ENCODE measurements around the gene CENPA.
"Not testable (repeated sequence)": the region's sequence is repeated elsewhere in the genome, so short reads cannot be mapped to it uniquely, and the experiment has no call there.

Gene CENPA

DNA sequence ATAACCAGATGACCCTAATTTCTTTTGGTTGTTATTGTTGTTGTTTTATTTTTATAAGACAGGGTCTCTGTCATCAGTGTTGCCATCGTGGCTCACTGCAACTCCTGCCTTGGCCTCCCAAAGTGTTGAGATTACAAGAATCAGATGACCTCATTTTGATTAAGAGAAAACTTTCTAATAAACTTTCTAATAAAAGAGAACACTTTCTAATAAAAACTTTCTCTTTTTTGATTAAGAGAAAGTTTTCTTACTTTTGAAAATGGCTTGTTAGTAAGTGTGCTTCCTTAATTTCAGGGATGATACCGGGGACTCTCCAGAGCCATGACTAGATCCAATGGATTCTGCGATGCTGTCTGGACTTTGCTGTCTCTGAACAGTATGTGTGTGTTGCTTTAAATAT, 7.7 kb downstream of the CENPA start:
- no peak for DNase-seq

- not testable (repeated sequence) for DNase-seq
Observed at GRCh38 chr2:26795135-26795534, 9.3 kb downstream of the CENPA start.

DNA sequence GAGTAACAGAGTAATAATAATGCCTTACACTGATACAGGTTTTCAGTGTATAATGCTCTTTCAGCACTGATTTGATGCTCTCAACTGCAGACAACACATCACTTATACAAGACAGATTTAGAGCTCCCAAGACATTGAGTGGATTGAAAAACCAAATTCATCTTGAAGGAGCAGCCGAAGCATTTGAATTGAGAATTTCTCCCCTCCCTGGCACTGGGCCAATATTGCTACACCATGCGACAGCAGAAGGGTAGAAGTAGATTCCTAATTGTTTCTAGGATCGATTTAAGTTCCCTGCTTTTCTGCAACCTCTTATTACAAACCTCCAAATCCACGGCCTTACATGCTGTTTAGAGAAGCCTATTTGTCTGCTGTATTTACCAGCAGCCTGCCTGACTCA, 15.5 kb downstream of the CENPA start:
- no peak for DNase-seq

DNA sequence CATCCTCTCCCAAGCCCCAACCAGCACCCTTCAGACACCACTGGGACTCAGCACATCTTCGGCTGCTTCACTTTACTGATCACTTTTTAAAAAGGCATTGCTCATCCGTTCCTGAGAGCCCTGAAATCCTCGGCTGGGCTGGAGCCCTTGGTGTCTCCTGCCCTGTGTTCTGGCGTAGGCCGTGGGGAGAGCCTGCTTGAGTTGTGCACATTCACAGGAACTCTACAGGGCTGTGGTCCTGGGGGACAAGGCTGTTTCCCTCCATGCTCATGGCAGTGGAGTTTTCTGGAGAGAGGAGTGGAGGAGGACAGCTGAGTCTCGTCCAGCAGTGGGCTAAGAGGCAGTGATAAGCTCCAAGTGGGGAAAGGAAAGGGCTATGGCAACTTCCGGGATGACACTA, 15.9 kb downstream of the CENPA start:
- no peak for DNase-seq

DNA sequence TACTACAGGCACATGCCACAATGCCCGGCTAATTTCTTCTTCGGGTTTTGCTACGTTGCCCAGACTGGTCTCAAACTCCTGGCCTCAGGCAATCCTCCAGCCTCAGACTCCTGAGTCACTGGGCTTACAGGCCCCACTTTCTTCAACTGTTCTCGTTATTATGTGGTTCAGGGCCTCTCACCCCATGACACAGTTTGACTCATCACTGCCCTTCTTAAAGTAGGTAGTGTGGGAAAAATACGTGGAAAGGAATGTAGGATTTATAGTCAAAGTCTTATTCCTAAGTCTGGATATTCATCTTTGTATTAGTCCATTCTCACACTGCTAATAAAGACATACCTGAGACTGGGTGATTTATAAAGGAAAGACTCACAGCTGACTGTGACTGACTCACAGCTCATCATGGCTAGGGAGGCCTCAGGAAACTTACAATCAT, 19.4 kb downstream of the CENPA start:
- no peak for DNase-seq

DNA sequence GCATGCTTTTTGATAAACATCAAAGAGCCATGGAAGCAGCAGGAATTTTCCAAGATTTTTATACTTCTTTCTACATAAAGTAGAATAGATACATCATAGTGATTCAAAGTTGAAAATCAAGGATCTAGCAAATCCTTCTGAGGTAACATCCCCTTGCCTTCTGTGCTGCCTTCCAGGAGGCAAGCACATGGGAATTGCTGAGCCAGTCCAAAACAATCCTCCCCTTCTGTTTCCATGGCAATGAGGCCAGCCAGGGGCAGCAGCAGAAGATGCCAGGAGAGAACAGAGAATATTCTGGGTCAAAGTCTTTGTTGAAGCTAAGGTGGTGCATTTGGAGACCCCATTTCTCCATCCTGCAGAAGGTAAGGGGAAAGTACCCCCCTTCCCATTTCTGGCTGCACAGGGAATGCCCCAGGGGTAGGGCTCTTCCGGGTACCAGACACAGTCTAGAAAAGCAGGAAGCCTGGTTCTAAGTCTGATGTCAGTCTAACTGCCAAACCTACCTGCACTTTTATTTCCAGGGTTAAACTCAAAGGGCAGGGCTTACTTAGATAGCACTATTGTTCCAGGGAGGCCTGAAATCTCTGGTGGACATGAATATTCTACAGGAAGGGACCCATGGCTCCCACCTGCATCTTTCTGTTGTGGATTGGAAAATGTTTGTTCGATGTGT, 22.1 kb downstream of the CENPA start:
- no peak for DNase-seq

GRCh38 chr2:26809211-26809610, 23.4 kb downstream of the CENPA start:
- no peak for DNase-seq

- no peak for DNase-seq
Observed at GRCh38 chr2:26809876-26810577, 24.2 kb downstream of the CENPA start.

- no peak for DNase-seq
Observed at GRCh38 chr2:26811261-26811660, 25.4 kb downstream of the CENPA start.

- DNase-seq = no peak
Observed at GRCh38 chr2:26811791-26812694, 26.2 kb downstream of the CENPA start.

- DNase-seq = no peak
Observed at GRCh38 chr2:26812731-26813130, 26.9 kb downstream of the CENPA start.

- DNase-seq = not testable (repeated sequence)
Observed at GRCh38 chr2:26814072-26814765, 28.4 kb downstream of the CENPA start.

DNA sequence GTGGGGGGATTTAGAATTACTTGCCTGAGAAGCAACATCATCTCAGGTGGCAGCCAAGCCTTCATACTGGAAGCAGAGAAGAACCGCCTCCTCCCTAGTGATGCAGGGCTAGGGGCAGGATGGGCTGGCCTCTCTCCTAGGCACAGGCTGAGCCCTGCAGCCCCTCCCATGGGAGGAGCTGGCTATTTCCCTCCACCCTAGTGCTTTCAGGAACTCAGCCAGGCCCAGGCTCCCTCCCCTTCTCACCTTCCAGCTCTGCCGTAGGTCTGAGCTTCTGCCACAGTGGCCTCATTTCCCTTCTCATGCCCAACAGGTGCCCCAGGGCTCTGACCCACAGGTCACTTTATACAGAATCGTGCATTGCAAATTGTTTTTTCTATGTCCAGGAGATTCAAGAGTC, 31.0 kb downstream of the CENPA start:
- no peak for DNase-seq

GRCh38 chr2:26818255-26818654, 32.4 kb downstream of the CENPA start:
- DNase-seq = no peak

GRCh38 chr2:26818972-26819371, 33.1 kb downstream of the CENPA start:
- DNase-seq = no peak

DNA sequence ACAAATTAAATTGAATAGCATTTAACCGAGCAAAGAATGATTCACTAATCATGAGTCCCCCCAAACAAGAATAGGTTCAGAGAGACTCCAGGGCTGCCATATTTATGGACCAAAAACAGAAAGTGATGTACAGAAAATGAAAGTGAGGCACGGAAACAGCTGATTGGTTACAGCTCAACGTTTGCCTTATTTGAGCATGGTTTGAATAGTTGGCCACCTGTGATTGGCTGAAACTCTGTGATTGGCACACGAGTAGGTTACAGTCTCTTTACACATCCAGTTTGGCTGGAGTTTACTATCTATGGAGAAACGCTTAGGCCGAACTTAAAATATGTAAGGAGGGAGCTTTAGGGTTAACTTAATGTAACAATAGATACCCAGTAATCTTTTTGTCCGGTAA, 35.1 kb downstream of the CENPA start:
- no peak for DNase-seq

DNA sequence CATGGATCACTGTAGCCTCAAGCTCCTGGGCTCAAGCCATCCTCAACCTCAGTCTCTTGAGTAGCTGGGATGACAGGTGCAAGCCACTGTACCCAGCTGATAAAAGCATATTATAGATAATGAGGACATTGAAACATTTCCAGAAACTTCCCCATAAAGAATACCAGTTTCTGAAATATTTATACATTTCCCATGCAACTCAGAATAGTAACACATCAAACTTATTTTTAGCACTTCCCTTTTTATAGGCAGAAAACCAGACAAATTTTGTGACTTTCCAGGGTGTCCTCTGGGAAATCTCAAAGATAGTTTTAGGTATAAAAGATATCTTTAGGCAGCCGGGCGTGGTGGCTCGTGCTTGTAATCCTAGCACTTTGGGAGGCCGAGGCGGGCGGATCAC, 37.0 kb downstream of the CENPA start:
- DNase-seq = no peak

- no peak for DNase-seq
Observed at GRCh38 chr2:26838121-26838906, 52.5 kb downstream of the CENPA start.

DNA sequence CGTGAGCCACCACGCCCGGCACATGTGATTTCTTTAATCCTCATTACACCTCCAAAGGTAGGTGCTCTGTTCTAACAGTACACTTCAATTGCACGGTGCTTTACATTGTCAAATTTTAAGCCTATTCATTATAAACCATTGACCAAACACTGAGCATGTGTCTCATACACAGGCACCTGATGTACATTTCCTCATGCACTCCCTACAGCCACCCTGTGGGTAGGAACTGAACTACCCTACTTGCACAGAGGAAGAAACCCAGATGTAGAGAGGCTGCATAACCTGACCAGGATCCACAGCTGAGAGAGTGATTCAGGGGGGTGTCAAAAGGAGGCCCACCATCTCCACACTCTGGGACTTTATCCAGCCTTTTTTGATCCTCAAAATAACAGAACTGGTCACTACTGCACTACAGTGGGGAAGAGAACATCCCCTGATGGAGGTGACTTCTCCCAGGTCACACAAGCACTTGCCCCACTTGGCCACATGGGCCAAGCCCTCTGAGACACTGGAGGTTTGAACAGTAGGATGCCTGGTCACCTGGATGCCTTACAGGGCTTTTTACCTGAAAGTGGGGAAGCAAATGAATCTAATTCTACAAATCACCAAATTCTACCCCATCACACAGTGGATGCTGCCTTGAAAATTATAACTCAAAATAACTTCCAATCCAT, 55.2 kb downstream of the CENPA start:
- no peak for DNase-seq

DNA sequence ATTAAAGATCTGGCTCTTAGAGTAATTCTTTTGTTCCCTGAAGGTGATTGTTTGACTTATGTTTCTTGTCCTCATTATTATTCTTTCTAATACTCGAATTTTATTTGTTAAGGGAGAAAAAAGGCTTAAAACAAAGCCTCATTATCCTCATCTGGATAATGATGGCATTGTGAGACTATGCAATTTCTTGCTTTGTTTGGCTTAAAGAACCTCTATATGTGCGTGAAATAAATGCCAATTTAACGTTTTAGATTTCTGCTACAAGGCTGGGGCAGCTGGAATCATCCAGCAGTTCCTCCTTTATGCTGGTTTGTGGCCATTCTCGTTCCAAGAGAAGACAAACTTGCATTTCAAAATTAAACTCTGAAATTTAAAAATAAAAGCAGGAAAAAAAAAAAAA, 57.2 kb downstream of the CENPA start:
- DNase-seq = no peak

Data from activated naive CD4-positive, alpha-beta T cell (primary cell).